K562 (cell line): ENCODE measurements around the gene P4HB. TPM values are rescaled to one million over a fixed set of nuclear protein-coding genes. Genes with fewer than 3 reads are reported as not detected.

Source experiments
- ATF1 ChIP-seq, 2 experiments: fragments of 450-650 bp in 1 of 2; IDR thresholded peaks; 2 replicates each; pipeline ENCODE4 v1.6.1; 2016; ENCODE audit warnings: missing compliant biosample characterization in 1 of 2, missing genetic modification characterization in 1 of 2
- CREB1 ChIP-seq, 2 experiments: sonication (generic) in 1 of 2; formaldehyde crosslinking in 1 of 2; IDR thresholded peaks; 2 replicates each; pipeline versions ENCODE4 v1.6.1 to v1.8.0; 2012 to 2022; ENCODE audit warnings: inconsistent platforms in 1 of 2, mild to moderate bottlenecking in 1 of 2, missing genetic modification reagents in 1 of 2, moderate library complexity in 1 of 2
- HDAC6 ChIP-seq: IDR thresholded peaks from 2 replicates; pipeline ENCODE4 v1.6.1; 2012; ENCODE audit warnings: low read depth, mild to moderate bottlenecking, control low read depth, inconsistent platforms, low read length, moderate library complexity
- KLF13 ChIP-seq: fragments of 450-650 bp; IDR thresholded peaks from 2 replicates; pipeline ENCODE4 v1.6.1; 2016; ENCODE audit warnings: missing genetic modification characterization, low read depth, mild to moderate bottlenecking, missing compliant biosample characterization, moderate library complexity, borderline replicate concordance
- LCOR ChIP-seq: sonication (generic); formaldehyde crosslinking; IDR thresholded peaks from 2 replicates; pipeline ENCODE4 v1.8.0; 2022; ENCODE audit warnings: mild to moderate bottlenecking, missing genetic modification reagents
- MEF2D ChIP-seq: conservative IDR thresholded peaks from 2 replicates; pipeline ENCODE4 v1.6.1; 2016; ENCODE audit warnings: low read depth, missing genetic modification characterization, missing compliant biosample characterization
- MTA1 ChIP-seq: fragments of 450-650 bp; IDR thresholded peaks from 2 replicates; pipeline ENCODE4 v1.6.1; 2017; ENCODE audit warnings: borderline replicate concordance
- OTX1 ChIP-seq: fragments of 450-650 bp; formaldehyde crosslinking; IDR thresholded peaks from 2 replicates; pipeline ENCODE4 v1.4.0; 2022; ENCODE audit warnings: mild to moderate bottlenecking
- RUNX1 ChIP-seq: sonication (generic); IDR thresholded peaks from 2 replicates; pipeline ENCODE4 v1.6.1; 2016; ENCODE audit warnings: antibody characterized with exemption, low read depth
- SP1 ChIP-seq: sonication (generic); formaldehyde crosslinking; IDR thresholded peaks from 2 replicates; pipeline ENCODE4 v1.8.1; 2022; ENCODE audit warnings: mild to moderate bottlenecking, missing genetic modification reagents
- TAF15 ChIP-seq: fragments of 200-400 bp; formaldehyde crosslinking; IDR thresholded peaks from 2 replicates; pipeline ENCODE4 v1.6.1; 2017; ENCODE audit warnings: mild to moderate bottlenecking, low read depth, low read length, moderate library complexity
- THRB ChIP-seq: fragments of 450-650 bp; formaldehyde crosslinking; conservative IDR thresholded peaks from 2 replicates; pipeline ENCODE4 v1.4.0; 2022; ENCODE audit warnings: mild to moderate bottlenecking, missing genetic modification characterization
- U2AF1 ChIP-seq: fragments of 200-400 bp; formaldehyde crosslinking; optimal IDR thresholded peaks from 2 replicates; pipeline ENCODE3; 2017; ENCODE audit warnings: mild to moderate bottlenecking, low read depth, low read length, moderate library complexity
- ZBTB1 ChIP-seq: sonication (generic); formaldehyde crosslinking; IDR thresholded peaks from 2 replicates; pipeline ENCODE4 v1.8.1; 2023; ENCODE audit warnings: missing genetic modification reagents, low read depth, mild to moderate bottlenecking, borderline replicate concordance
- ZBTB40 ChIP-seq, 2 experiments: fragments of 450-650 bp in 1 of 2; sonication (generic) in 1 of 2; formaldehyde crosslinking in 1 of 2; IDR thresholded peaks; 2 replicates each; pipeline versions ENCODE4 v1.7.1 to v1.9.0; 2016 to 2022; ENCODE audit warnings: inconsistent platforms in 1 of 2, mild to moderate bottlenecking in 1 of 2, missing genetic modification reagents in 1 of 2
- ZNF212 ChIP-seq: fragments of 450-650 bp; formaldehyde crosslinking; IDR thresholded peaks from 2 replicates; pipeline ENCODE4 v1.4.0; 2020; ENCODE audit warnings: mild to moderate bottlenecking
- ZNF431 ChIP-seq: sonication (generic); formaldehyde crosslinking; IDR thresholded peaks from 2 replicates; pipeline ENCODE4 v1.8.0; 2022; ENCODE audit warnings: mild to moderate bottlenecking, missing genetic modification reagents
- ZNF785 ChIP-seq: fragments of 250-450 bp; sonication (Bioruptor Pico); IDR thresholded peaks from 2 replicates; pipeline ENCODE4 v1.4.0; 2020; ENCODE audit warnings: mild to moderate bottlenecking
- polyA plus RNA-seq, 8 experiments: library from polyadenylated mRNA; depleted of rRNA in 4 of 8; stranded (reverse) in 5 of 8; unstranded in 3 of 8; fragments of >200 nt; fragmentation: Nextera tagmentation in 2 of 8; fragmentation: Illumina TruSeq in 1 of 8; extraction: Ambion mirVana in 2 of 8; extraction: Trizol in 1 of 8; gene quantifications; 2 replicates each; pipeline versions ENCODE4 v1.2.1 to v1.2.3, GENCODE V29; 2011 to 2014; ENCODE audit warnings: inconsistent platforms in 1 of 8, missing spikeins in 1 of 8
- total RNA-seq, 7 experiments: library from RNA; depleted of rRNA in 6 of 7; stranded (reverse); fragments of >200 nt in 6 of 7; fragmentation: Illumina TruSeq in 2 of 7; extraction: Trizol in 2 of 7; gene quantifications; 2 replicates each; pipeline versions ENCODE4 v1.2.1 to v1.2.3, GENCODE V29; 2011 to 2021; ENCODE audit warnings: low replicate concordance in 1 of 7

Gene P4HB
- total and polyA plus RNA-seq, 9 of the 15 experiments (the other 6 are each of a cell fraction or from before 2014, with no cell fraction given): 4.4 to 645 (median 325) TPM

- TF ChIP-seq ZBTB1 (CRISPR knock-in tag): no peak
- no peak for TF ChIP-seq ZNF212
- no peak for TF ChIP-seq U2AF1
- TF ChIP-seq ZNF785 (CRISPR knock-in tag): no peak
- TF ChIP-seq ATF1 (CRISPR knock-in tag; IDR thresholded peaks at IDR 0.05): no peak
- no peak for TF ChIP-seq ATF1 (tag; IDR thresholded peaks at IDR 0.05)
- no peak for TF ChIP-seq OTX1 (CRISPR knock-in tag)
- TF ChIP-seq SP1: no peak
- no peak; the same call in 1 of the 2 replicates for TF ChIP-seq CREB1 (IDR thresholded peaks at IDR 0.05)
- no peak for TF ChIP-seq CREB1 (CRISPR knock-in tag; IDR thresholded peaks at IDR 0.05)
- no peak for TF ChIP-seq RUNX1
- TF ChIP-seq TAF15: no peak
- TF ChIP-seq THRB (CRISPR knock-in tag): no peak
- peak; percentile 30; the same call in 1 of the 2 replicates for TF ChIP-seq KLF13
- no peak for TF ChIP-seq MTA1
- TF ChIP-seq LCOR (CRISPR knock-in tag): no peak
- TF ChIP-seq HDAC6: no peak
- no peak for TF ChIP-seq ZBTB40 (IDR thresholded peaks at IDR 0.05)
- no peak for TF ChIP-seq ZBTB40 (CRISPR knock-in tag; IDR thresholded peaks at IDR 0.05)
- no peak for TF ChIP-seq MEF2D
- no peak for TF ChIP-seq ZNF431 (CRISPR knock-in tag)
Observed at GRCh38 chr17:81902023-81902652, 41.8 kb upstream of the P4HB start, which contains the start of gene NPB (continued).
